Esophagus muscularis mucosa (tissue), 4 donors: Measurements from ENCODE around the gene NSL1. TPM values are rescaled to one million over a fixed set of nuclear protein-coding genes. Genes with fewer than 3 reads are reported as not detected.
A peak's percentile ranks its signal among the peaks of the same experiment; 100 is the strongest.
"Not testable (repeated sequence)": the region's sequence is repeated elsewhere in the genome, so short reads cannot be mapped to it uniquely, and the experiment has no call there.

Experiments
- DNase-seq: peaks from one replicate; pipeline ENCODE4 v3.0.0-alpha.2; 2017; ENCODE audit errors: extremely low spot score
- H3K27ac ChIP-seq, 4 donors: fragments of 200-600 bp; sonication (generic); replicated peaks in 1 of 4; 1 replicate in 3 of 4; 2 replicates in 1 of 4; pipeline ENCODE4 v1.5.1; 2016 to 2019; ENCODE audit warnings: mild to moderate bottlenecking in 1 of 4
- H3K27me3 ChIP-seq, 4 donors: fragments of 200-600 bp; sonication (generic); one replicate each; pipeline versions ENCODE4 v1.5.1 to v1.6.0; 2016 to 2019
- H3K36me3 ChIP-seq, 4 donors: fragments of 200-600 bp; sonication (generic); one replicate each; pipeline ENCODE4 v1.5.1; 2016 to 2019
- H3K4me1 ChIP-seq, 4 donors: fragments of 200-600 bp; sonication (generic); one replicate each; pipeline ENCODE4 v1.5.1; 2016 to 2019
- H3K4me3 ChIP-seq, 4 donors: fragments of 200-600 bp; sonication (generic); 1 replicate in 2 of 4; 2 replicates in 2 of 4; pipeline ENCODE4 v1.5.1; 2016 to 2019; ENCODE audit warnings: mild to moderate bottlenecking in 4 of 4, moderate library complexity in 1 of 4
- H3K9me3 ChIP-seq, 4 donors: fragments of 200-600 bp; sonication (generic); 1 replicate in 3 of 4; 2 replicates in 1 of 4; pipeline ENCODE4 v1.5.1; 2016 to 2019
- CTCF ChIP-seq, 3 experiments: fragments of 200-600 bp in 2 of 3; fragments of 450-650 bp in 1 of 3; sonication (generic) in 2 of 3; IDR thresholded peaks; one replicate each; pipeline ENCODE4 v1.5.1; 2017 to 2019; ENCODE audit warnings: antibody characterized with exemption in 3 of 3, mild to moderate bottlenecking in 2 of 3, moderate library complexity in 1 of 3
- EP300 ChIP-seq: sonication (generic); formaldehyde crosslinking; IDR thresholded peaks from one replicate; pipeline ENCODE4 v1.6.1; 2017; ENCODE audit warnings: antibody characterized with exemption
- POLR2A ChIP-seq: fragments of 450-650 bp; IDR thresholded peaks from one replicate; pipeline ENCODE4 v1.6.1; 2017; ENCODE audit warnings: antibody characterized with exemption, moderate library complexity, mild to moderate bottlenecking, low read depth
- POLR2AphosphoS5 ChIP-seq, 2 donors: sonication (generic); formaldehyde crosslinking; IDR thresholded peaks; one replicate each; pipeline ENCODE4 v1.6.1; 2017; ENCODE audit warnings: antibody characterized with exemption in 2 of 2
- WGBS: methylation state at CpG from one replicate; pipeline ENCODE4 v1.1.5; 2018; 5-methylcytosine and 5-hydroxymethylcytosine counted together
- intact Hi-C: fragments of 100-400 bp; cut with DNase I; formaldehyde crosslinking; loops from one replicate; pipeline ENCODE4 v1.15.1; 2023
- total RNA-seq, 4 donors: library from RNA; depleted of rRNA; stranded (reverse); fragments of >200 nt; gene quantifications; one replicate each; pipeline versions ENCODE4 v1.1.0 to v1.2.1, GENCODE V29; 2016

Gene NSL1
- total RNA-seq, 4 donors from 2014 or later, result 20.0 to 42.0 (median 30.8) TPM

GRCh38 chr1:212713465-212714136, 78.0 kb downstream of the NSL1 start:
- intact Hi-C loops, result no loop called here
- 87% methylated on average over 5 of the region's 5 CpGs for WGBS
- Histone ChIP-seq H3K27me3 (no peaks in the 10 kb centered on the region), H3K4me3 (no peak overlapping the region), H3K9me3 (peaks cover 0 to 6% (median 0%) of the 10 kb centered on the region in 4 donors), H3K4me1 (no peaks in the 10 kb centered on the region), H3K36me3 (no peaks in the 10 kb centered on the region), H3K27ac (no peak overlapping the region)
- no peak for TF ChIP-seq POLR2A
- TF ChIP-seq EP300, result no peak
- no peak for TF ChIP-seq CTCF (IDR thresholded peaks at IDR 0.05)
- TF ChIP-seq POLR2AphosphoS5 (IDR thresholded peaks at IDR 0.05), result no peak
- no peak for DNase-seq

- 89% methylated on average over 4 of the region's 4 CpGs for WGBS
- TF ChIP-seq EP300, result no peak
- TF ChIP-seq POLR2AphosphoS5 (IDR thresholded peaks at IDR 0.05), result no peak
- no peak for TF ChIP-seq POLR2A
- TF ChIP-seq CTCF (IDR thresholded peaks at IDR 0.05), result no peak
- no peaks in the 10 kb centered on the region for H3K4me1 ChIP-seq
- no peak overlapping the region for H3K4me3 ChIP-seq
- H3K27me3 ChIP-seq, result no peaks in the 10 kb centered on the region
- H3K36me3 ChIP-seq, result no peaks in the 10 kb centered on the region
- peaks cover 0 to 6% (median 0%) of the 10 kb centered on the region in 4 donors for H3K9me3 ChIP-seq
- no peak overlapping the region for H3K27ac ChIP-seq
- peak; percentile 21 for DNase-seq
- intact Hi-C loops, result no loop called here
These were observed 78.9 kb downstream of the NSL1 start for GRCh38 chr1:212712451-212713303.

DNA sequence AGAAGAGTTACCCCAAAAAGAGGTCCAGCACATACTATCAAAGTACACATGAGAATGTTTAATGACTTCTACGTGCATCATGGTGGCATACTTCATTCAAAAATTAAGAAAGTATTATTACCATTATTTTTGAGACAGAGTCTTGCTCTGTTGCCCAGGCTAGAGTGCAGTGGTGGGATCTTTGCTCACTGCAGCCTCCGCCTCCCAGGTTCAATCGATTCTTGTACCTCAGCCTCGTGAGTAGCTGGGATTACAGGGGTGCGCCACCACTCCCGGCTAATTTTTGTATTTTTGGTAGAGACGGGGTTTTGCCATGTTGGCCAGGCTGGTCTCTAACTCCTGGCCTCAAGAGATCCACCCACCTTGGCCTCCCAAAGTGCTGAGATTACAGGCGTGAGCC, 79.6 kb downstream of the NSL1 start:
- H3K4me1 ChIP-seq, H3K36me3 ChIP-seq, H3K27ac ChIP-seq, H3K9me3 ChIP-seq, intact Hi-C loops, H3K4me3 ChIP-seq, H3K27me3 ChIP-seq: not testable (repeated sequence)
- DNase-seq, result peak; percentile 55
- WGBS, result 94% methylated on average over 8 of the region's 8 CpGs

GRCh38 chr1:212710566-212710965, 81.0 kb downstream of the NSL1 start:
- intact Hi-C loops, result no loop called here
- DNase-seq, result peak; percentile 57
- H3K4me1 ChIP-seq, result no peaks in the 10 kb centered on the region
- no peak for TF ChIP-seq CTCF (IDR thresholded peaks at IDR 0.05)
- no peak for TF ChIP-seq POLR2A
- no peak for TF ChIP-seq EP300
- TF ChIP-seq POLR2AphosphoS5 (IDR thresholded peaks at IDR 0.05), result no peak
- H3K27ac ChIP-seq, result no peak overlapping the region
- H3K9me3 ChIP-seq, result peaks cover 0 to 6% (median 0%) of the 10 kb centered on the region in 4 donors
- 79% methylated on average over 6 of the region's 6 CpGs for WGBS
- H3K27me3 ChIP-seq, result no peaks in the 10 kb centered on the region
- H3K4me3 ChIP-seq, result no peak overlapping the region
- no peaks in the 10 kb centered on the region for H3K36me3 ChIP-seq

DNA sequence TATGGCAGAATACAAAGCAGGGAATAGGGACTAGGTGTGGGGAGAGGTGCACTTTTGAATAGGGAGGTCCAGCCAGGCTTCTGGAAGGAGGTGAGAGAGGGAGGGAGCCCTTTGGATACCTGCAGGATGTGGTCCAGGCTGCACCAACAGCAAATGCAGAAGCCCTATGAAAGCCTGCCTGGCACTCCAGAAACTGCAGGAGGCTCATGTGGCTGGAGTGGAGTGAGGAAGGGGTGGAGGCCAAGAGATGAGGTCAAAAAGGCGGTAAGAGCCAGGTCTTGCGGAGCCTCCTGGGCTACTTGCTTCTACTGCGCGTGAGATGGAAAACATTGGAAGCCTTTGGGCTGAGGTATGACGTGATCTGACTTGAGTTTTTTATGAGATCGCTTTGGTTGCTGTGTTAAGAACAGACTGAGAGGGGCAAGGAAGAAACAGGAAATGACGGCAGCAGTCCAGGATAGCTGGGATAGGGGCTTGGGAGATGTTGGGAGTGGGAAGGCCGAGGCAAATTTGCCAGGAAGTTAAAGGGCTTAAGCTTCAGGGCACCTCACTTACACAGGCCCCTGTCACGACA, 87.5 kb downstream of the NSL1 start:
- 76% methylated on average over 9 of the region's 9 CpGs for WGBS
- peaks cover 16 to 27% (median 22%) of the 10 kb centered on the region in 4 donors for H3K4me1 ChIP-seq
- intact Hi-C loops, result no loop called here

More for the DNA sequence above, 87.5 kb downstream of the NSL1 start:
- Histone ChIP-seq H3K4me3 (no peak overlapping the region), H3K36me3 (no peaks in the 10 kb centered on the region), H3K27ac (no peak overlapping the region), H3K9me3 (no peaks in the 10 kb centered on the region), H3K27me3 (no peaks in the 10 kb centered on the region)
- DNase-seq, result no peak
- TF ChIP-seq EP300 (no peak), POLR2A (no peak), CTCF (IDR thresholded peaks at IDR 0.05) (no peak), POLR2AphosphoS5 (IDR thresholded peaks at IDR 0.05) (no peak)
